ENCODE measurements around the gene TARM1.

Gene TARM1

DNA sequence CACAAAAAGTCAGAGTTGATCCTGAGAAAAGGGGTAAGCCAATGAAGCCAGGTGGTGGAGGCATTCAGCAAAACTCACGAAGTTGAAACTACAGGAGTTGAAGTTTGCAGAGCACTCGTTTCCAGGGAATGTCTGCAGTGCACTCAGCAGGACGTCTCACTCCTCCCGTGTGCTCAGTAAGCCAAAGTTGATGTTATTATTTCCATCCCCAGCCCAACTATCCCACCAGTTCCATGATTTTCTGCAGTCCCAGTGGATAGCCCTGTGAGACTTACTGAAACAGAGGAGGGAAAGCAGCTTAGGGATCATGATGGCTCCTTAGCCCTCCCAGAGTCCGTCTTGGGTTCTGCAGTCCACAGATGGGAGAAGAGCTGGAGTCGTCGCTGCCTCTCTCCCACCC, at the start of gene TARM1:
TARM1 (minus strand) TSS at position 334 of the 400 bp plus-strand sequence; CDS start at position 309, 25 bp downstream.
- in situ Hi-C loops (cut with HindIII; ENCODE audit: low pct_unique_long_range_greater_than_20kb, low sequenced_read_pairs), result no loop called here
- no peak for TF ChIP-seq JUND (IDR thresholded peaks at IDR 0.05; ENCODE audit: low read depth)
- no peak for DNase-seq (ENCODE audit: low read depth in 1 of 2, low spot score in 1 of 2)

DNA sequence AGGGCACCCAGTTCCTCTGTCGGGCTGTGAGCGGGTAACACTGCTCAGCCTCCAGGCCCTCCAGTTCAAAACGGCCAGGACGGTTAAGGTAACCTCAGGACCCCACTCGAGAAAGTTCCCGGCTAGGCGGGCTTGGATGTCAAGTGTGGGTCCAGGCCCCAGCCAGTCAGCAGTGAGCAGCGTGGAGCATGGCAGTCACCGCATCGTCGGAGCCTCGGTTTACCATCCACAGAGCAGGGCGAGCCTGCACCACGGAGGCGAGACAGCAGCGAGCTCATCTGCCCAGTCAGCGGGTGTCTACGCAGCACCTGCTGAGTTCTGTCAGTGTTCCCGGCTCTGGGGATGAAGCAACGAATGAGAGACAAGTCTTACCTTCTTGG, 48.4 kb upstream of the TARM1 start:
- in situ Hi-C loops (cut with HindIII; ENCODE audit: low pct_unique_long_range_greater_than_20kb, low sequenced_read_pairs), result no loop called here
- TF ChIP-seq JUND (IDR thresholded peaks at IDR 0.05; ENCODE audit: low read depth), result no peak
- DNase-seq (ENCODE audit: low read depth in 1 of 2, low spot score in 1 of 2), result no peak

DNA sequence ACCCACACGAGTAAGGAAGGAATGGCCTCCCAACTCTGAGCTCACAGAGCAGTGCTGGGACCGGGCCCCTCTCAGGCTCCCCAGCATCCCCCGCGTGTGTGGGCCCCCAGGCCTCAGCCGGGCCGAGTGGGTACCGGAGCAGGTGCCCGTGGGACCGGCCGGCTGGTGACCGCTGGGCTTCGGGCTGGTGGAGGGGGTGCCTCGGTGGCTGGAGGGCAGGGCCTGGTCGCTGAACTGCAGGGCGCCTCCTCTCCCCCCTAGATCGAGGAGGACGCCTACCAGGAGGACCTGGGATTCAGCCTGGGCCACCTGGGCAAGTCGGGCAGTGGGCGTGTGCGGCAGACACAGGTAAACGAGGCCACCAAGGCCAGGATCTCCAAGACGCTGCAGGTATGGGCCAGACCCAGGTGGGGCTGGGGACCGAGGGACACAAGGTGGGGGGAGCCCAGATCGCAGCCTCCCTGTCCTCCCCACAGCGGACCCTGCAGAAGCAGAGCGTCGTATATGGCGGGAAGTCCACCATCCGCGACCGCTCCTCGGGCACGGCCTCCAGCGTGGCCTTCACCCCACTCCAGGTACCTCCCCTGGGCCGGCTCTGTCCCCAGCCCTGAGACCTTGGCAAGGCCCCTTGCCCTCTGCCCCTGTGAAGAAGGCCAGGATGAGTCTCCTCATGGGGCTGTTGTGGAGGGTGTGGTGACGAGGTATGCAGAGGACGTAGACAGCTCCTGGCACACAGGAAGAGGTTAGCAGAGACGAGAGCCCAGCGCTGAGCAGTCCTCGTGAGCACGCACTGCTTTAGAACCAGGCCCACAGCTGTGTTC, 47.8 kb upstream of the TARM1 start:
- DNase-seq (ENCODE audit: low read depth in 1 of 2, low spot score in 1 of 2), result no peak
- no peak for TF ChIP-seq JUND (IDR thresholded peaks at IDR 0.05; ENCODE audit: low read depth)
- in situ Hi-C loops (cut with HindIII; ENCODE audit: low pct_unique_long_range_greater_than_20kb, low sequenced_read_pairs), result no loop called here

DNA sequence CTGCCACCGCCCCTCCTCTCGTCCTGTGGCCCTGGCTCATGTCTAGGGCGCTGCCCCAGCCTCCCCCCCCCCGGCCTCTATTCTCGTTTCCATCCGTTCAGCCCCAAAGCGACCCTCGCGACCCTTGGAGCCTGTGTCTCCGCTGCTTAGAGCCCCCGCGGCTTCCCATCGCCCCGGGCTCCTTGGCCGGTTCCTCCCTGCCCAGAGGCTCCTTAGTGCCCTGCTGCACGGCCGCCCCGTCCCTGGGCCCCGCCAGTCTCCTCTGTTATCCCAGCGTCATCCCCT, 47.2 kb upstream of the TARM1 start:
- no peak for DNase-seq (ENCODE audit: low read depth in 1 of 2, low spot score in 1 of 2)
- in situ Hi-C loops (cut with HindIII; ENCODE audit: low pct_unique_long_range_greater_than_20kb, low sequenced_read_pairs), result no loop called here
- no peak for TF ChIP-seq JUND (IDR thresholded peaks at IDR 0.05; ENCODE audit: low read depth)

DNA sequence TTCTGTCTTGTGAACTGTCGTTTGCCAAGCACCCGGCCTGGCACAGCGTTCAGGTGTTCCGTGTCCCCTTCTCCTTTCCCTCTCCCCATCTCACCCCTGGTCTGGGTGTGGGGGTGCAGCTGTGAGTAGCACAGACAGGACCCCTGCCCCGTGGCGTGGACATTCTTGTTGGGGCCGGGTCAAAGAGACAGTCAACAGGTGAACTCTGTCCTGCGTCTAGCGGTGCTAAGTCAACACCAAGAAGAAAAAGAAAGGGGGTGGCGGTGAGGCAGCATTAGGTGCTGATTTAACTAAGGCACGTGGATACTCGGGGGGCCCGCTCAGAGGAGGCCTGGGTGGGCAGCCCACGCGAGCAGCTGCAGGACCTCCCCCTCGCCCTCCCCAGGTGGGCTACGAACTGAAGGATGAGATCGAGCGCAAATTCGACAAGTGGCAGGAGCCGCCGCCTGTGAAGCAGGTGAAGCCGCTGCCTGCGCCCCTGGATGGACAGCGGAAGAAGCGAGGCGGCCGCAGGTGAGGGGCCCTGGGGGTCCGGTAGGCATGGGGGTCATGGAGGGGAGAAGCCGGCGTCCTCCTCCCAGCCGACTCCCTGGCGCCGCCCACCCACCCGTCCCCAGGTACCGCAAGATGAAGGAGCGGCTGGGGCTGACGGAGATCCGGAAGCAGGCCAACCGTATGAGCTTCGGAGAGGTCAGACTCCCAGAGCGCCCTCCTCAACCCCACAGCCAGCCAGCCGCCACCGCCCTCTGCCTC, 46.7 kb upstream of the TARM1 start:
- no peak for DNase-seq (ENCODE audit: low read depth in 1 of 2, low spot score in 1 of 2)
- in situ Hi-C loops (cut with HindIII; ENCODE audit: low pct_unique_long_range_greater_than_20kb, low sequenced_read_pairs), result no loop called here
- TF ChIP-seq JUND (IDR thresholded peaks at IDR 0.05; ENCODE audit: low read depth), result no peak

DNA sequence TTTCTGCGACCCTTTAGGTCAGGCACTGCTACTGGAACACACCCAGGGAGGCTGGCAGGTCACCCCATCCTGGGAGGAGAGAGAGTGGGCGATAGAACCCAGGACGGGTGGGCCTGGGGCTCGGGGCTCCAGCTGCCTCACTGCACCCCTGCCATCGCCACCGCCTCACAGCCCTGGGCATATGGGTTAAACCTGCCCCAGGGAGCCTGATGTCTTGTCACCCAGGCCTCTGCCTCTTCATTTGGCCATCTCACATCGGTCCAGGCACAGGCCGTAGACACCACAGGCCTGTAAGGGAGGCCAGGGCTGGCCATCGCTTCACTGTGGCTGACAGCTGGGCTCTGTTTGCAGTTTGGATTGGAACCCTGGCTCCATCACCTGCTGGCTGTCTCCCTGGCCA, 44.5 kb upstream of the TARM1 start:
- no peak for DNase-seq (ENCODE audit: low read depth in 1 of 2, low spot score in 1 of 2)
- in situ Hi-C loops (cut with HindIII; ENCODE audit: low pct_unique_long_range_greater_than_20kb, low sequenced_read_pairs), result no loop called here
- no peak for TF ChIP-seq JUND (IDR thresholded peaks at IDR 0.05; ENCODE audit: low read depth)

DNA sequence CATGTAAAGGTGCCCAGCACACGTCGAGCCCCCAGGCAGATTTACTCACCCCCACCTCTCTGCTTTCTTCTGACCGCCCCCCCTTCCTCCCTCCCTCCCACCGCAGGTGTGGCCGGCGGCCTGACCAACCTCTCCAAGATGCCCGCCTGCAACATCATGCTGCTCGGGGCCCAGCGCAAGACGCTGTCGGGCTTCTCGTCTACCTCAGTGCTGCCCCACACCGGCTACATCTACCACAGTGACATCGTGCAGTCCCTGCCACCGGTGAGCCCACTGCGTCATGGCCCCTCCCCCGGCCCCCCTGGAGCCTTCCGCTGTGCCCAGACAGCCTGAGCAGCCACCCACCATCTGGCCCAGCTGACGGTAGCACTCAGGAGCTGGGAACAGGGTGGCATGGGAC, 43.2 kb upstream of the TARM1 start:
- no peak for TF ChIP-seq JUND (IDR thresholded peaks at IDR 0.05; ENCODE audit: low read depth)
- in situ Hi-C loops (cut with HindIII; ENCODE audit: low pct_unique_long_range_greater_than_20kb, low sequenced_read_pairs), result no loop called here

DNA sequence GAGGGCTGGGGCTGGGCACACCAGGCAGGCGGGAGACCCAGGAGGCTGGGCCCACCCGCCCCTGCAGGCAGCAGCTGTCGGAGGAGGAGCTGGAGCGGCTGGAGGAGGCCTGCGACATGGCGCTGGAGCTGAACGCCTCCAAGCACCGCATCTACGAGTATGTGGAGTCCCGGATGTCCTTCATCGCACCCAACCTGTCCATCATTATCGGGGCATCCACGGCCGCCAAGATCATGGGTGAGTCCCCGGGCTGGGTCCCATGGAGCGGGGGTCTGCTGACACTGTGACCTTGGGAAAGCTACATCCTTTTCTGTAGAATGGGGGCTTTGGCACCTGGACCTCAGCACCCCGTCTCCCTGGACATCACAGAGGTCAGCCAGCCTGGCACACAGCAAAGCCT, 42.5 kb upstream of the TARM1 start:
- no peak for DNase-seq (ENCODE audit: low read depth in 1 of 2, low spot score in 1 of 2)
- in situ Hi-C loops (cut with HindIII; ENCODE audit: low pct_unique_long_range_greater_than_20kb, low sequenced_read_pairs), result no loop called here
- no peak for TF ChIP-seq JUND (IDR thresholded peaks at IDR 0.05; ENCODE audit: low read depth)

More for the DNA sequence above, 43.2 kb upstream of the TARM1 start:
- no peak for DNase-seq (ENCODE audit: low read depth in 1 of 2, low spot score in 1 of 2)

DNA sequence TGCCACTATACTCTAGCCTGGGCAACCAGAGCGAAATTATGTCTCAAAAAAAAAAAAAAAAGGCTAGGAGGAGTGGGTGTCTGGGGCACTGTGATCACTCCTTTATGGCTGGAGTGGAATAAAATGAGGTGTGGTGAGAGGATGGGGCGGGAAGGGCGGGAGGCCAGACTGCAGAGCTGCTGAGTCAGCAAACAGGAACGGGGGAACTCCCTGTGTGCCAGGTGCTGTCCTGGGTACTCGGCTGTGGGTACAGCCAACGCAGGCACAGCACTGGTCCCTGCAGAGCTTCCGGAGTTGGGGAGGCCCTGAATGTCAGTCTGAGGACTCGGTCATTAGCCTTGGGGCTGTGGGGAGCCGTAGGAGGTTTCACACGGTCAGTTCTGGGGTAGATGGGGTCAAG, 40.1 kb upstream of the TARM1 start:
- no peak for DNase-seq (ENCODE audit: low read depth in 1 of 2, low spot score in 1 of 2)
- no peak for TF ChIP-seq JUND (IDR thresholded peaks at IDR 0.05; ENCODE audit: low read depth)
- in situ Hi-C loops (cut with HindIII; ENCODE audit: low pct_unique_long_range_greater_than_20kb, low sequenced_read_pairs), result no loop called here

DNA sequence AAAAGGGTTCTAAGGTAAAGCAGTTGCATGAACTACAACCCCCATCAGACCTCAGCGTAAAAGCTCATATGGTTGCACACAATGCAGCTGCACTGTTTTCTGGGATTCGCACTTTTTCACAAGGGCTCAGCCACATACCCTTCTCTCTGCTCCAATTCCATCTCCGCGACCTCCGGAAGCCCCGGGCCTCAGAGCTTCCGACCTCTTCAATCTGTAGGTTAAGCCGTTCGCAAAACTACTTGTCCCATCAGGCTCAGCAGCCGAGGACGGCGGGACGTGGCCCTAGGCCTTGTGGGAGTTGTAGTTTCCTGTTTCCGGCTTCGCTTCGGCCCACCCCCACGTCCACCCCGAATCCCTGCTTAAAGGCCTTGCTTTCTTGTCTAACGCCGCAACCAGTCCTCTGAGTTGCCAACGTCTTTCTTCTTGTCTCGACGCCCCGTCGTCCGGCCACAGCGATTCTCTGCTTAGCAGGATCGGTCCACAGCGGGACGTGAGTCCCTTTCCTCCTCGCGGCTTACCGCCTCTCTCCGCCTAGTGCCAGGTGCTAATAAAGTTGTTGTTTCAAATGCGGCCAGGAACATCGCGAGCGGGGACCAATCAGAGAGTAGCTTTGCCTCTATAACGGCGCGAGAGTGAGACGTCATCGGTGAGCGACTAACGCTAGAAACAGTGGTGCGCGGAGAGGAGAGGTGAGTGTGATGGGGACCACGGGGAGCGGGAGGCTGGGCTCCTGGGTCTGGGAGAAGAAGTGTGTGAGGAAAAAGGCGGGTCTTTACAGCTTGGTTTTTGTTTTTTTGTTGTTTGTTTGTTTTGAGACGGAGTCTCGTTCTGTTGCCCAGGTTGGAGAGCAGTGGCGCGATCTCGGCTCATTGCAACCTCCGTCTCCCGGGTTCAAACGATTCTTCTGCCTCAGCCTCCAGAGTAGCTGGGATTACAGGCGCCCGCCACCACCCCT, 34.2 kb upstream of the TARM1 start, which contains the start of the genes PRPF31 and TFPT:
PRPF31 (plus strand) TSS at position 646 of the 955 bp plus-strand sequence. CDS start 2,525 bp downstream, outside the sequence.
TFPT (minus strand) TSS at position 549 of the 955 bp plus-strand sequence; CDS start at position 161, 388 bp downstream.
- TF ChIP-seq JUND (IDR thresholded peaks at IDR 0.05; ENCODE audit: low read depth), result no peak
- in situ Hi-C loops (cut with HindIII; ENCODE audit: low pct_unique_long_range_greater_than_20kb, low sequenced_read_pairs), result no loop called here
- peak; percentile 89 to 98 for DNase-seq (ENCODE audit: low read depth in 1 of 2, low spot score in 1 of 2)

DNA sequence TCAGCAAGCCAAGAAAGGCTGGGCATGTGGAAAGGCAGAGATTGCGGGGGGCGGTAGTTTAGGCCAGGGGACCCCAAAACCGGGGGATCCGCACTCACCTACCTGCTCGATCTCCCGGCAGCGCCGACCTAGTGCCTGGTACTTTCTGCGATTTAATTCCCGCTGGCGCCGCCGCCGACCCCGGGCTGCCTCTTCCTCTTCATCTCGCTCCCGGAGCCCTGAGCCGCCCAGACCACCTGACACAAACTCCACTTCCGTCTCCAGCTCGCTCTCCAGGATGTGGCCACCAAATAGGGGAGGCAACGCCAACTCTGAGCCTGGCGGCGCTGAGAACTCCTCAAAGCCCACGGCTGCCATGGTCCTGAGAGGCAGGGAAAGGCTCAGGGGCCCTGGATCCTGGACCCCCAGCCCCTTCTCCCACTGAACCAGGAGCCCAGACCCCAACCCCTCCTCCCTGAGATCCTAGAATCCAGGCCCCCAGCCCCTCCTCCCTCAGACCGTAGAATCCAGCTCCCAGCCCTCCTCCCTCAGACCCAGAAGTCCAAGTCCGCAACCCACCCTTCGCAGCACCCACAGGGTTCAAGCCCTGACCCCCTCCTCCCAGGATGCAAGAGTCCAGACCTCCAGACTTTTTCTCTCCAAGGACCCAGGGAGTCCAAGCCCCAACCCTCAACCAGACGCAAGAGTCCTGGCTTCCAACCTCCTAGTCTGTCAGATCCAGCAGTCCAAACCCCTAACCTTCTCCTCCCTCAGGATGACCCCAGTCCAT, 33.4 kb upstream of the TARM1 start:
- peak; percentile 29 to 52 for DNase-seq (ENCODE audit: low read depth in 1 of 2, low spot score in 1 of 2)
- in situ Hi-C loops (cut with HindIII; ENCODE audit: low pct_unique_long_range_greater_than_20kb, low sequenced_read_pairs), result no loop called here
- TF ChIP-seq JUND (IDR thresholded peaks at IDR 0.05; ENCODE audit: low read depth), result no peak

DNA sequence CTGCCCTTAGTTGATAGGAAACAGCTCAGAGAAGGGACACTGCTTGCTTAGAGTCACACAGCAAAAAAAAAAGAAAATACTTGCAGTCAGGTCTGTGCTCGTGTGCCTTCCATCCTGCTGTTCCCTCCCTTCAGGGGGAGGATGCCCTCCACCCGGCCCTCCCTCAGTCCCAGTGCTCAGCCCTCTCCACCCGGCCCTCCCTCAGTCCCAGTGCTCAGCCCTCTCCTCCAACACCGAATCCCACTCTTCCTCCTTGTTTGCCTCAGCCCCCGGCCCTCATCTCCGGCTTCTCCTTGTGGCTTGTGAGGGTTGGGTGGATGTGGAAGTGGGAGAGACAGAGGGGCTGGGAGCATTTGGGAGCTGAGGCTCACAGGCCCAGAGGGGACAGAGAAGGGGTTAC, 28.5 kb upstream of the TARM1 start:
- no peak for TF ChIP-seq JUND (IDR thresholded peaks at IDR 0.05; ENCODE audit: low read depth)
- DNase-seq (ENCODE audit: low read depth in 1 of 2, low spot score in 1 of 2), result no peak
- in situ Hi-C loops (cut with HindIII; ENCODE audit: low pct_unique_long_range_greater_than_20kb, low sequenced_read_pairs), result no loop called here
